ENCODE data around the gene TOB2.

DNA sequence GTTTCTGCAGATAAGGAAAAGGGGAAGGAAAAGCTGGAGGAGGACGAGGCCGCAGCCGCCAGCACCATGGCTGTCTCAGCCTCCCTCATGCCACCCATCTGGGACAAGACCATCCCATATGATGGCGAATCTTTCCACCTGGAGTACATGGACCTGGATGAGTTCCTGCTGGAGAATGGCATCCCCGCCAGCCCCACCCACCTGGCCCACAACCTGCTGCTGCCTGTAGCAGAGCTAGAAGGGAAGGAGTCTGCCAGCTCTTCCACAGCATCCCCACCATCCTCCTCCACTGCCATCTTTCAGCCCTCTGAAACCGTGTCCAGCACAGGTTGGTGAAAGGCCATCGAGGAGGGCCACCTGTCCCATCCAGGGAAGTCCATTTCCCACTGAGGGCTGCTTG lies 59.3 kb downstream of the TOB2 start:
- TF ChIP-seq, protein P1, sequence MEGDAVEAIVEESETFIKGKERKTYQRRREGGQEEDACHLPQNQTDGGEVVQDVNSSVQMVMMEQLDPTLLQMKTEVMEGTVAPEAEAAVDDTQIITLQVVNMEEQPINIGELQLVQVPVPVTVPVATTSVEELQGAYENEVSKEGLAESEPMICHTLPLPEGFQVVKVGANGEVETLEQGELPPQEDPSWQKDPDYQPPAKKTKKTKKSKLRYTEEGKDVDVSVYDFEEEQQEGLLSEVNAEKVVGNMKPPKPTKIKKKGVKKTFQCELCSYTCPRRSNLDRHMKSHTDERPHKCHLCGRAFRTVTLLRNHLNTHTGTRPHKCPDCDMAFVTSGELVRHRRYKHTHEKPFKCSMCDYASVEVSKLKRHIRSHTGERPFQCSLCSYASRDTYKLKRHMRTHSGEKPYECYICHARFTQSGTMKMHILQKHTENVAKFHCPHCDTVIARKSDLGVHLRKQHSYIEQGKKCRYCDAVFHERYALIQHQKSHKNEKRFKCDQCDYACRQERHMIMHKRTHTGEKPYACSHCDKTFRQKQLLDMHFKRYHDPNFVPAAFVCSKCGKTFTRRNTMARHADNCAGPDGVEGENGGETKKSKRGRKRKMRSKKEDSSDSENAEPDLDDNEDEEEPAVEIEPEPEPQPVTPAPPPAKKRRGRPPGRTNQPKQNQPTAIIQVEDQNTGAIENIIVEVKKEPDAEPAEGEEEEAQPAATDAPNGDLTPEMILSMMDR (IDR thresholded peaks at IDR 0.05; ENCODE audit: low read length): no peak
- TF ChIP-seq EZH2 (IDR thresholded peaks at IDR 0.05; ENCODE audit: borderline replicate concordance, low read length): no peak

Measured in OCI-LY1 (cell line).